Neuron (in vitro differentiated cells): ENCODE results near the gene MICAL3.

Experiments
- H2AFZ ChIP-seq: one replicate; pipeline ENCODE4 v1.6.1; 2013; ENCODE audit warnings: low read depth, mild to moderate bottlenecking, inconsistent platforms, low read length, moderate library complexity
- H3K27me3 ChIP-seq: one replicate; pipeline ENCODE4 v1.6.1; 2013; ENCODE audit warnings: low read length; ENCODE audit not compliant: insufficient read depth
- H3K36me3 ChIP-seq: one replicate; pipeline ENCODE4 v1.6.1; 2013; ENCODE audit warnings: low read length; ENCODE audit not compliant: insufficient read depth
- H3K4me1 ChIP-seq: one replicate; pipeline ENCODE4 v1.6.1; 2013; ENCODE audit warnings: low read length; ENCODE audit not compliant: insufficient read depth
- H3K4me3 ChIP-seq: 2 replicates; pipeline ENCODE4 v1.5.1; 2013; ENCODE audit warnings: mild to moderate bottlenecking, low read length, moderate library complexity
- H3K9me3 ChIP-seq: one replicate; pipeline ENCODE4 v1.6.1; 2013; ENCODE audit warnings: low read length

The MICAL3 gene

DNA sequence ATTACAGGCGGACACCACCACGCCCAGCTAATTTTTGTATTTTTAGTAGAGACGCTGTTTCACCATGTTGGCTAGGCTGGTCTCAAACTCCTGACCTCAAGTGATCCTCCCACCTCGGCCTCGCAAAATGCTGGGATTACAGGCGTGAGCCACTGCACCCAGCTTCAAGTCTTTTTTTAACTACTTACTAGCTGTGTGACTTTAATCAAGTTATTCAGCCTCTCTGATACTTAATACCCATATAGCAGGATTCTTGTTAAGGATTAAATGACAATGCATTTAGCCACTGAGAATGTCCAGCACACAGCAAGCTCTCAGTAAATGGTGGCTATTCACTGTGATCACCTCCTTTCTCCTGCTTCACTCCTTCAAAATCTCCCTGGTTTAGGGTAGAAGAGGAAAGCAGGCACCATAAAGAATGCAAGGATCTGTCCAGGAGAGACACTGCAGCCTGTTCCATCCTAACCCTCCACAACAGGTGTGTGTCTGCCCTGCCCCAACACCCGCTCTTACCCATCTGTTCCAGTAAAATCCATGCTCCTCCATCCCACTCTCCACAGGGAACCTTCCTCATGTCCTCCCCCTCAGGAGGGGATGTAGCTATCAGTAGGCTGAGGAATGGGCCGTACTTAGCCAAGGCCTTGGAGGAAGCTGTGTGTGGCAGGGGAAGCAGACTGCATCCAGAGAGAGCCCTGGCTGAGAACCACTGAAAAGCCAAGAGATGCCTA, 69.3 kb downstream of the MICAL3 start:
- Histone ChIP-seq H3K36me3 (no peaks in the 10 kb centered on the region), H3K9me3 (no peaks in the 10 kb centered on the region), H2AFZ (no peak overlapping the region), H3K4me3 (no peak overlapping the region), H3K27me3 (no peaks in the 10 kb centered on the region), H3K4me1 (no peaks in the 10 kb centered on the region)

DNA sequence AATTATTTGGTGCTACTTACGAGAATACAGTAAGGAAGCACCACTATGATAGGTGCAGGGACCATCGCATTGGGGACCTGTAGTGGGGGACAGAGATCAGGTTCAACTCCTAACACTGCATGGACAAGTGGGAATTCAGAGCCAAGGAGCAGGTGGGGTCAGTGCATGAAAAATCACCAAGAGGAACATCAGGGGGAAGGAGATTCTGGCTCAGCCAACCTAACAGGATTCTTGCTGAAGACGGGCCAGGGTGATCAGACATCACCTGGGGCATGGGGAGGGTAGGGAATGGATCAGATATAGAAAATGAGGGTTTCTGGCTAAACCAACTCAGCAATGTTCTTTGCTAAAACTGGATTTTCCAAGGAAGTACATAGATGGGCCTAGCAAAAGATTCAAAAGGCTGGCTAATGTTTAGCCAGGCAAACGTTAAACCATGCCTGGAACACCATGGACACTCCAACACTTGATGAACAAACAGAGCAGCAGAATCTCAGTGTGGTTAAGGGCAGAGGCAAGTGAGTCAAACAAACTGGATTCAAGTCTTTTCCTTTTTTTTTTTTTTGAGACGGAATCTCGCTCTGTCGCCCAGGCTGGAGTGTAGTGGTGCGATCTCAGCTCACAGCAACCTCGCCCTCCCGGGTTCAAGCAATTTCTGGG, 70.0 kb downstream of the MICAL3 start:
- Histone ChIP-seq H3K36me3 (no peaks in the 10 kb centered on the region), H3K4me3 (no peak overlapping the region), H3K4me1 (no peaks in the 10 kb centered on the region), H2AFZ (no peak overlapping the region), H3K9me3 (no peaks in the 10 kb centered on the region), H3K27me3 (no peaks in the 10 kb centered on the region)

DNA sequence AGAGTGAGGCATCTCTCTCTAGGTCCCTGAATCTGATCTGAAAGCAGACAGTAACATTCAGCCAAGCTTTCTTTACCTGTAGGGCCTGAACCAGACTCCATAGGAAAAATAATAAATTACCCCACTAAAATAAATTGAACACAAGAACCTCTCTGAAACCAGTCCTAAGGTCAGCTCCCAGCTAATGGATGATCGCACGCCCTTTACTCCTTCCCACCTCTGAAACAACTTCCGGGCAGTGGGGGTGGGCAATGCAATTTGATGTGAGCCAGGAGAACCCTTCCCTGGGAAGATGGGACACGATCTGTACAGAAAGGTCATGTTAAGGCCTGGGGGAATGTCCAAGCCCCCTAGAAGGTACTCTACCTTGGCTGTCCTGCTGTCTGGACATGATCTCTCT, 71.2 kb downstream of the MICAL3 start:
- no peaks in the 10 kb centered on the region for H3K27me3 ChIP-seq
- no peak overlapping the region for H2AFZ ChIP-seq
- H3K4me1 ChIP-seq: no peaks in the 10 kb centered on the region
- H3K9me3 ChIP-seq: no peaks in the 10 kb centered on the region
- H3K4me3 ChIP-seq: no peak overlapping the region
- H3K36me3 ChIP-seq: no peaks in the 10 kb centered on the region

DNA sequence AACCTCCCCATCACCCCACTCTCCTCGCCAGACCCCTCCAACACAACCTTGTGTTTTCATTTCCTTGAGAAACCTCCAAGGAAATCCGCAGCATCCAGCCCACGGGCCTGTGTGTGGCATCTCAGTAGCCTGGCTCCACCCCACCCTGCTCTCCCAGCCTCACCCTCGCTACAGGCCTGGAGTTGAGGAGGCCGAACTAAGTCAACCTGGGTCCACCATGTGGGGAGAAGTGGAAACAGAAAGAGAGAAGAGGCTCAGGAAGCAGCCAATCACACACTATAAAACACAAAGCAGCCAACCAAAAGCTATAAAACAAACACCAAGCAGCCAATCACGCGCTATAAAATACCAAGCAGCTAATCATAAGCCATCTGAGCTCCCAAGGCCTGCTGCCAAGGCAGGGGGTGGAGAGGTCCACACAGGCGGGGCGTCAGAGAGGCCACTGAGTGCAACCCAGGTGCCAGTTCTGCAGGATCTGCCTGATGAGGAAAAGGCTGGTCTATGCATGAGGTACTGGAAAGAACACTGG, 72.0 kb downstream of the MICAL3 start:
- Histone ChIP-seq H3K9me3 (no peaks in the 10 kb centered on the region), H3K4me3 (no peak overlapping the region), H3K27me3 (no peaks in the 10 kb centered on the region), H3K4me1 (no peaks in the 10 kb centered on the region), H3K36me3 (no peaks in the 10 kb centered on the region), H2AFZ (no peak overlapping the region)

DNA sequence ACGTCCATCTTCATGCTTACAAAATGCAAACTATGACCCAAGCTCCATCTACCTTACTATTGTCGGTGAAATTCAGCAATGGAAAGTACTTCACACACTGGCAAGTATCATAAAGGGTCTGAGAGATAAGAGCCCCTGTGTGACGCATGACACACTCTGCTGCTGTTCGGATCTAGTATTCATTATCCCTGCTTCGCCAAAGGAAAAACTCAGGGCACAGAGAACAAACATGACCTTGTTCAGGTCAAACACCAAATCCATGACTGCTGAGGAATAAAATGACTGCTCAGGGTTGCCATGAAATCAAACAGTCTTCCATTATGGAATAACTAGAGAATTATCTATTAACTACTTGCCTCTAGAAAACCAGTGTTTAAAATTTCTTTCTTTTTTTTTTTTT, 73.0 kb downstream of the MICAL3 start:
- H3K27me3 ChIP-seq: no peaks in the 10 kb centered on the region
- H3K36me3 ChIP-seq: no peaks in the 10 kb centered on the region
- peaks cover 10% of the 10 kb centered on the region for H3K4me1 ChIP-seq
- no peak overlapping the region for H2AFZ ChIP-seq
- H3K4me3 ChIP-seq: no peak overlapping the region
- H3K9me3 ChIP-seq: no peaks in the 10 kb centered on the region

DNA sequence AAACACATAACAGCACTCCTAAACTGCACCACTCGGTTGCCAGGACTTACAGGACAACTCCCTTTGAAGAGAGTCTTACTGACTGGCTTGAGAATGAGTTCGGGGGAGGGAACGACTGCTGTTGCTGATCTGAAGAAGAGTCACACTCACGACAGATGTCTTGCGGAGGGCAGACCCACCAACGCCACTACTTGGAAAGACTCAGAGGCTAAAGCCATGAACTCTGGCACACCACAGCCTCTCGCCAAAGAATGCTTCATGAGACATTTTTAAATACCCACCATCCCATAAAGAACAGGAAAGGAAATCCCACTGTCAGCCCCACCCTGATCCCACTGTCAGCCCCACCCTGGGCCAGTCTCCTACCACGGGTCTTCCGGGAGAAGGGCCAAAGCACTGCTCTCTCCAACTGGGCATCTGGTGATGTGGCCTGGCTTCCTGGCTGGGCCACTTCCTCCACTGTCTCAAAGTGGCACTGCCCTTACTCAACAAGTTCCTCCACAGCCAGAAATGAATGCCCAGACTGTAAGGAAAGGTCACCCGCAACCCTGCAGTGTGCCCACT, 73.6 kb downstream of the MICAL3 start:
- H3K4me3 ChIP-seq: no peak overlapping the region
- no peaks in the 10 kb centered on the region for H3K36me3 ChIP-seq
- H3K9me3 ChIP-seq: no peaks in the 10 kb centered on the region
- peaks cover 16% of the 10 kb centered on the region for H3K4me1 ChIP-seq
- H2AFZ ChIP-seq: no peak overlapping the region
- H3K27me3 ChIP-seq: no peaks in the 10 kb centered on the region

DNA sequence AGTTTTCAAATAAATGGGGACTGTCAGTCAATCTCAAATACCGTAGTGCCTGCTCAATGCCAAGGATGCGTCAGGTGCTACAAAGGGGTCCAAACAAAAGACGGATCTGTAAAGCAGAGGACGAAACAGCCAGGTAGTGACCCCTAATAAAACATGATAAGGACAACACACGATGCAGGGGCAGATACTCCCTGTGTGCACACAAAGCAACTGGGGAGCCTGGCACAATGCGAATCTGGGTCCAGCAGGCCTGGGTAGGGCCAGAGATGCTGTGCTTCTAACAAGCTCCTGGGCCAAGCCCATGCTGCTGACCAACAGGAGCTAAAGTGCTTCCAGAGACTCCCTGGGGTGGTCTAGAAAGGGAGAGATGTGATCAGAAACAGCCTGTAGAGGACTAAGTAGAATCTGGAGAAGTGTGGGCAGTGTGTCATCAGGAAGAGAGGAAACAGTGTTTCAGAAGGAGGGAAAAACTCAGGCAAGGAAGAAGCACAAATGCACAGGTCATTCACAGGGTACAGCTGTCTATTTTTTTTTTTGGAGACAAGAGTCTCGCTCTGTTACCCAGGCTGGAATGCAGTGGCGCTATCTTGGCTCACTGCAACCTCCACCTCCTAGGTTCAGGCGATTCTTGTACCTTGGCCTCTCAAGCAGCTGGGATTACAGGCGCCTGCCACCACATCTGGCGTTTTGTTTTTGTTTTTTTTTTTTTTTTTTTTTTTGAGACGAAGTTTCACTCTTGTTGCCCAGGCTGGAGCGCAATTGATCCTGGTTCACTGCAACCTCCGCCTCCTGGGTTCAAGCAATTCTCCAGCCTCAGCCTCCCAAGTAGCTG, 74.5 kb downstream of the MICAL3 start:
- Histone ChIP-seq H3K36me3 (no peaks in the 10 kb centered on the region), H2AFZ (no peak overlapping the region), H3K4me1 (peaks cover 24% of the 10 kb centered on the region), H3K4me3 (no peak overlapping the region), H3K27me3 (no peaks in the 10 kb centered on the region), H3K9me3 (no peaks in the 10 kb centered on the region)

DNA sequence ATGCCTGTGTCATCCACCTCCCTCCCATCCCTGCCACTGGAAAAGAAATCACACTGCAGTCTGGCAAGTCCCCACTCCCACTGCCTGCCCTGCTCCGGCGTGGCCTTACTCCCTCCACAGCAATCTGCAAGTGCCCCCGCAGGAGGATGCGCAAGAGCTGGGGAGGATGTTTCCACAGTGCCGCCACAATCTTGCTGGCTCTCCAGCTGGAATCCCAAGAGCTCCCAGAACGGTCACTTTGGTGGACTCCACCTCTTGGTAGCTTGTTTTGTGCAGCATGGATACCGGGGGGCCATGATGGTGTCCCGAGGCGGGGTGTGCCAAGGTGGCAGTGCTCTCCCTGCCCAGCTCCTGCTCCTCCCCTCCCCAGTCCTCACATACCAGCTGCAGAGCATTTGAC, 76.3 kb downstream of the MICAL3 start:
- Histone ChIP-seq H3K4me3 (no peak overlapping the region), H2AFZ (no peak overlapping the region), H3K4me1 (peaks cover 38% of the 10 kb centered on the region), H3K27me3 (no peaks in the 10 kb centered on the region), H3K9me3 (no peaks in the 10 kb centered on the region), H3K36me3 (no peaks in the 10 kb centered on the region)

DNA sequence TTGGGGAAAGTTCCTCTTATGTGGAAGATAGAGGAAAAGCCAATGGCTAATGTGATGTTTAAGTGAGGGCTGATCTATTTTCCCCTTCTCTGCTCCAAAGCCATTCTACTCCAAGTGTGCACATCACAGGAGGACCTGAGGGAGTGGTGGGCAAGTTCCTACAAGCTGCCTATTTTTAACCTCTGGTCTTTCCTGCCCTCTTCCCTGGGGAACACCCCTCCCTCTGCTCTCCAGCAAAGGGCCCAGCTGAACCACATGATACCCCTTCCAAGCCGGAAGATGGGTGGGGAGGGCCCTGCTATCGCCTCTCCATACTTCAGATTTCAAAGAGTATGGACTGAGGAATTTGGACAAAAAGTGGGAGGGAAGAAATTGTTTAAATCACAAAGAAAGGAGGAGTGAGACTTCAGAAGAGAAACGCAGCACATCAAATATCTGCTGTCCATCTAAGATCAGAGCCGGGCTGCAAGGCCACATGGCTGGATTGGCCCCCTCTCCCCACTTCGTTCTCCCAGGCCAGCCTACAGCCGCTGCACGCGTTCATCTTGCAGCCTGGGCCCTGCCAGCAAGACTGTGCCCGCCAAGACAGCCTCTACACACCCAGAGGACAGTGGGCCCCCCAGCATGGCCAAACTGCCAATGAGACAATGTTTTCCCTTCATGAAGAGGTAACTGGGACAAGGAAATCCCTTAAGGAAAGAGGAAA, 77.5 kb downstream of the MICAL3 start:
- peaks cover 42% of the 10 kb centered on the region for H3K4me1 ChIP-seq

DNA sequence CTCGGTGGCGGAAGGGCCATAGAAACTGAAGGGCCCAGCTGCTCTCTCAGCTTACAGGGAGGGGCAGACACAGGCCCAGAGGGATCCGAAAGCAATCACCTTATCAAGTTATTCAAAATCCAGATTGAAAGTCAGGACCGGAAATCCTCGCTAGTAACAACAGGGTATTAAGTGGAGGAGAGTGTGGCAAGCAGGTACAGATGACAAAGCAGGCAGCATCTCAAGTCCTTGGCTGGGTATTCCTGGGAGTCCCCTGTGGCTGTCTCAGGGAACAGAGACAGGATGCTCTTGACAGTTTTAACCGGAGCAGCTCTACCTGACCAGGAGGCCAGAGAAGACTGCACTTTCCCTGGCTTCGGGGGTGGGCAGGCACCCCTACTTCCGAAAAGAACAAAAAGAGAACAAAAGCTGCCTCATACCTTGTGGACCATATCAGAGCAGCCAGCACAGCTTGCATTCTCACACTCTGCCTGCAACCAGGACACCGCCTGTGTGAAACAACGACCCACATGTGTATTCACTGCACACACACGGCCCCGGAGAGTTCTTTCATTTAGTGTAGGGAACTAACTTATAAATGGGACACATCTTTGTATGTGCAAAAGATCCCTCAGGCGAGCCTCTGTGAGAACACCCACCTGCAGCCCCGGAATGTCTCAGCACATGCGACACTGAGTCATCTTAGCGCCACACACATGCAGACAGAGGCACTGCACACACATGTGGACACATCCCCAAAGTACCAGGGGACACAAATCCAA, 78.3 kb downstream of the MICAL3 start:
- H3K27me3 ChIP-seq: no peaks in the 10 kb centered on the region
- no peak overlapping the region for H3K4me3 ChIP-seq
- H3K36me3 ChIP-seq: no peaks in the 10 kb centered on the region
- no peak overlapping the region for H2AFZ ChIP-seq
- H3K9me3 ChIP-seq: peaks cover 2% of the 10 kb centered on the region
- H3K4me1 ChIP-seq: peaks cover 42% of the 10 kb centered on the region

More for the DNA sequence above, 77.5 kb downstream of the MICAL3 start:
- Histone ChIP-seq H3K27me3 (no peaks in the 10 kb centered on the region), H3K36me3 (no peaks in the 10 kb centered on the region), H3K4me3 (no peak overlapping the region), H3K9me3 (peaks cover under 1% of the 10 kb centered on the region), H2AFZ (no peak overlapping the region)

DNA sequence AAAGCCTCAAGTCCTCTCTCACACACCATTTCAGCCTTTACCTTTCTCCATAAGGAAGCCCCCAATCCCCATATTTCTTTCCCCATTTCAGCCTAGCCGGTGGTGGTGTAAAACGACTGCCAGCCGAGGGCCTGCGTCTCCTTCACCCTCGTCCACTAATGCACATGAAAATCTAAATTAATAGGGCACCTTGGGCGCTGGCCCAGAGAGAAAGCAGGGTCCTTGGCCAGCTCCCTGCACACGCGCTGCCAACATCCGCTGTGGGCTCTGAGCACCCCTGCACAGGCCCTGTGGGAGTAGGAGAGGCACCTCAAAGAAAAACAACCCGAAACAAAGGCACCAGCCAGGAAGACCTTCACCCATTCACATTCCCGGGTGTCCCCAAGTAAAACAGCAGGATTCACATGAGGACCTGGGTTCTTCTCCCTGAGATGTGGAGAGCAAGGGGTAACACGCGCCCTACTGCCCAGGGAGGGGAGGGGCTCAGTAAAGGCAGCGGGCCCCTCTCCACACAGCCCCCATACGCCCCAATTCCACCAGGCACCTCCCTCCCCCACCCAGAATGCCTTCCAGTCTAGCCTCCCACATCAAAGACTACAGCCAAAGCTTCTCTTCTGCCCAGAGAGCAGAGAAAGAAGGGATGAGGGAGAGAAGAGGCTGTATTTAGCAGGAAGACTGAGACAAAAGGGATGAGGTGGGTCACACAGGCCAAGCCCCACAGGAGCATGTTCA, 79.0 kb downstream of the MICAL3 start:
- peaks cover 2% of the 10 kb centered on the region for H3K9me3 ChIP-seq
- no peak overlapping the region for H3K4me3 ChIP-seq
- peaks cover 42% of the 10 kb centered on the region for H3K4me1 ChIP-seq
- H3K27me3 ChIP-seq: no peaks in the 10 kb centered on the region
- H2AFZ ChIP-seq: no peak overlapping the region
- no peaks in the 10 kb centered on the region for H3K36me3 ChIP-seq
